ENCODE data around the gene GASK1A. TPM values are rescaled to one million over a fixed set of nuclear protein-coding genes. Genes with fewer than 3 reads are reported as not detected.
A peak's percentile ranks its signal among the peaks of the same experiment; 100 is the strongest.

The GASK1A gene
- total RNA-seq, 1 donor from 2014 or later: 25.8 TPM

GRCh38 chr3:43096761-43097160 is 117.7 kb downstream of the GASK1A start:
- no peaks in the 10 kb centered on the region for H3K27me3 ChIP-seq
- DNase-seq (ENCODE audit: low spot score in 2 of 2): peak in 1 of 2 donors; percentile 35
- no peak for TF ChIP-seq CTCF (IDR thresholded peaks at IDR 0.05)
- H3K9me3 ChIP-seq: no peaks in the 10 kb centered on the region
- no peak overlapping the region for H3K4me3 ChIP-seq
- H3K27ac ChIP-seq: no peak overlapping the region
- H3K4me1 ChIP-seq: no peaks in the 10 kb centered on the region
- intact Hi-C loops (cut with DNase I): no loop called here
- H3K36me3 ChIP-seq: no peaks in the 10 kb centered on the region

GRCh38 chr3:43097400-43098080 is 118.4 kb downstream of the GASK1A start:
- H3K36me3 ChIP-seq: no peaks in the 10 kb centered on the region
- DNase-seq (ENCODE audit: low spot score in 2 of 2): no peak
- H3K4me3 ChIP-seq: no peak overlapping the region
- no peak for TF ChIP-seq CTCF (IDR thresholded peaks at IDR 0.05)
- no peaks in the 10 kb centered on the region for H3K27me3 ChIP-seq
- no peak overlapping the region for H3K27ac ChIP-seq
- no peaks in the 10 kb centered on the region for H3K4me1 ChIP-seq
- H3K9me3 ChIP-seq: no peaks in the 10 kb centered on the region
- intact Hi-C loops (cut with DNase I): no loop called here

GRCh38 chr3:43098761-43099160 is 119.7 kb downstream of the GASK1A start:
- Histone ChIP-seq H3K36me3 (no peaks in the 10 kb centered on the region), H3K27me3 (no peaks in the 10 kb centered on the region), H3K4me3 (no peak overlapping the region), H3K27ac (no peak overlapping the region), H3K9me3 (no peaks in the 10 kb centered on the region), H3K4me1 (no peaks in the 10 kb centered on the region)
- no peak for DNase-seq (ENCODE audit: low spot score in 2 of 2)
- TF ChIP-seq CTCF (IDR thresholded peaks at IDR 0.05): no peak
- intact Hi-C loops (cut with DNase I): no loop called here

GRCh38 chr3:43102773-43103480 is 123.8 kb downstream of the GASK1A start:
- Histone ChIP-seq H3K36me3 (no peaks in the 10 kb centered on the region), H3K27ac (no peak overlapping the region), H3K4me3 (no peak overlapping the region), H3K4me1 (peaks cover 3 to 8% of the 10 kb centered on the region in 2 donors), H3K9me3 (no peaks in the 10 kb centered on the region), H3K27me3 (no peaks in the 10 kb centered on the region)
- intact Hi-C loops (cut with DNase I): no loop called here
- no peak for TF ChIP-seq CTCF (IDR thresholded peaks at IDR 0.05)
- DNase-seq (ENCODE audit: low spot score in 2 of 2): no peak

GRCh38 chr3:43104039-43104438 is 124.9 kb downstream of the GASK1A start:
- no peaks in the 10 kb centered on the region for H3K36me3 ChIP-seq
- H3K4me3 ChIP-seq: no peak overlapping the region
- TF ChIP-seq CTCF (IDR thresholded peaks at IDR 0.05): no peak
- H3K4me1 ChIP-seq: peaks cover 3 to 8% of the 10 kb centered on the region in 2 donors
- DNase-seq (ENCODE audit: low spot score in 2 of 2): no peak
- no peak overlapping the region for H3K27ac ChIP-seq
- intact Hi-C loops (cut with DNase I): no loop called here
- H3K9me3 ChIP-seq: no peaks in the 10 kb centered on the region
- H3K27me3 ChIP-seq: no peaks in the 10 kb centered on the region

All from ascending aorta (tissue), 2 donors.